ENCODE results near the gene OXER1. TPM values are rescaled to one million over a fixed set of nuclear protein-coding genes. Genes with fewer than 3 reads are reported as not detected.

OXER1 gene
- total RNA-seq, 4 donors from 2014 or later, result 0.84 to 2.5 (median 1.7) TPM; not detected in 1

- no peak for DNase-seq (ENCODE audit: low spot score in 2 of 2)
- no peak for TF ChIP-seq CTCF (IDR thresholded peaks at IDR 0.05)
- no peak for TF ChIP-seq POLR2A (IDR thresholded peaks at IDR 0.05)
- intact Hi-C loops (cut with DNase I; ENCODE audit: low total_unique reads), result no loop called here
- no peak overlapping the region for H3K4me3 ChIP-seq (ENCODE audit: low read depth, poor library complexity, severe bottlenecking)
Measured at GRCh38 chr2:42723465-42723864, 40.5 kb downstream of the OXER1 start.

- no peak overlapping the region for H3K4me3 ChIP-seq (ENCODE audit: low read depth, poor library complexity, severe bottlenecking)
- WGBS, 2 donors, result 40 to 41% methylated on average over 7 of the region's 7 CpGs
- intact Hi-C loops (cut with DNase I; ENCODE audit: low total_unique reads), result no loop called here
- no peak for TF ChIP-seq CTCF (IDR thresholded peaks at IDR 0.05)
- TF ChIP-seq POLR2A (IDR thresholded peaks at IDR 0.05), result no peak
- DNase-seq (ENCODE audit: low spot score in 2 of 2), result peak in 1 of 2 donors; percentile 58
Measured at GRCh38 chr2:42722320-42723190, 41.4 kb downstream of the OXER1 start.

GRCh38 chr2:42721898-42722297 lies 42.0 kb downstream of the OXER1 start:
- TF ChIP-seq POLR2A (IDR thresholded peaks at IDR 0.05) (no peak), CTCF (IDR thresholded peaks at IDR 0.05) (no peak)
- 44 to 54% methylated on average over 2 of the region's 2 CpGs for WGBS, 2 donors
- intact Hi-C loops (cut with DNase I; ENCODE audit: low total_unique reads), result no loop called here
- H3K4me3 ChIP-seq (ENCODE audit: low read depth, poor library complexity, severe bottlenecking), result no peak overlapping the region
- no peak for DNase-seq (ENCODE audit: low spot score in 2 of 2)

- intact Hi-C loops (cut with DNase I; ENCODE audit: low total_unique reads), result no loop called here
- H3K4me3 ChIP-seq (ENCODE audit: low read depth, poor library complexity, severe bottlenecking), result no peak overlapping the region
- no peak for TF ChIP-seq CTCF (IDR thresholded peaks at IDR 0.05)
- TF ChIP-seq POLR2A (IDR thresholded peaks at IDR 0.05), result no peak
- no peak for DNase-seq (ENCODE audit: low spot score in 2 of 2)
- WGBS, 2 donors, result 96 to 98% methylated on average over 7 of the region's 7 CpGs
Measured at GRCh38 chr2:42714686-42715085, 49.2 kb downstream of the OXER1 start.

GRCh38 chr2:42713920-42714319 lies 50.0 kb downstream of the OXER1 start:
- no peak for TF ChIP-seq CTCF (IDR thresholded peaks at IDR 0.05)
- TF ChIP-seq POLR2A (IDR thresholded peaks at IDR 0.05), result no peak
- intact Hi-C loops (cut with DNase I; ENCODE audit: low total_unique reads), result no loop called here

More at GRCh38 chr2:42713920-42714319, 50.0 kb downstream of the OXER1 start:
- H3K4me3 ChIP-seq (ENCODE audit: low read depth, poor library complexity, severe bottlenecking), result no peak overlapping the region
- WGBS, 2 donors, result 38 to 44% methylated on average over 4 of the region's 4 CpGs
- DNase-seq (ENCODE audit: low spot score in 2 of 2), result no peak

All from lower leg skin (tissue), 4 donors.